Psoas muscle (tissue), 8 donors: Measurements from ENCODE around the gene ZNF544. TPM values are rescaled to one million over a fixed set of nuclear protein-coding genes. Genes with fewer than 3 reads are reported as not detected.

Experiments
- ATAC-seq, 4 donors: fragments of 200-7000 bp; cut with Tn5 transposase; one replicate each; pipeline ENCODE4 v1.9.1; 2020; ENCODE audit warnings: moderate library complexity in 3 of 4, mild to moderate bottlenecking in 2 of 4
- DNase-seq, 2 donors: peaks; one replicate each; pipeline ENCODE4 v3.0.0-alpha.2; 2020
- H3K27ac ChIP-seq: fragments of 200-600 bp; one replicate; pipeline ENCODE4 v1.8.0; 2022
- H3K27me3 ChIP-seq, 3 donors: fragments of 200-600 bp in 1 of 3; one replicate each; pipeline versions ENCODE4 v1.6.1 to v1.8.0; 2013 to 2022; ENCODE audit warnings: low read length in 2 of 3, mild to moderate bottlenecking in 2 of 3, moderate library complexity in 1 of 3; ENCODE audit not compliant: insufficient read depth in 3 of 3
- H3K36me3 ChIP-seq, 2 donors: fragments of 200-600 bp in 1 of 2; one replicate each; pipeline versions ENCODE4 v1.6.1 to v1.8.0; 2013 to 2022; ENCODE audit warnings: low read depth in 1 of 2, mild to moderate bottlenecking in 1 of 2, moderate library complexity in 1 of 2; ENCODE audit not compliant: insufficient read depth in 1 of 2
- H3K4me1 ChIP-seq: fragments of 200-600 bp; one replicate; pipeline ENCODE4 v1.8.0; 2022
- H3K4me3 ChIP-seq: fragments of 200-600 bp; one replicate; pipeline ENCODE4 v1.8.0; 2022; ENCODE audit warnings: mild to moderate bottlenecking
- H3K9me3 ChIP-seq: fragments of 200-600 bp; one replicate; pipeline ENCODE4 v1.8.0; 2022
- CTCF ChIP-seq: fragments of 200-600 bp; IDR thresholded peaks from one replicate; pipeline ENCODE4 v1.8.0; 2022; ENCODE audit warnings: antibody characterized with exemption
- WGBS, 3 donors: extraction: QIAGEN DNeasy Blood & Tissue Kit; methylation state at CpG; one replicate each; pipeline versions ENCODE4 v1.1.6 to v1.1.7; 2013; 5-methylcytosine and 5-hydroxymethylcytosine counted together
- intact Hi-C, 2 donors: fragments of 100-400 bp; cut with DNase I; formaldehyde crosslinking; loops; one replicate each; pipeline versions ENCODE4 v1.11.0 to v1.14.2; 2022
- polyA plus RNA-seq, 3 donors: library from polyadenylated mRNA; stranded (reverse); fragments of 200-250 nt; gene quantifications; one replicate each; pipeline ENCODE4 v1.2.3, GENCODE V29; 2013
- total RNA-seq, 4 donors: library from RNA; stranded (reverse); fragmentation: NEBNext Ultra II Directional in 2 of 4; extraction: Animal tissue kit (Norgen Biotek cat#: 25700) in 2 of 4; gene quantifications; one replicate each; pipeline versions ENCODE4 v1.2.1 to v1.2.4, GENCODE V29; 2021 to 2023
- donor health status: healthy with polysubstance abuse.
- donor health status: DM: no; HTN: no; CAD: no; lungs with moderate emphysema.
- donor health status: Bipolar disorder and iron deficiency.
- donor health status: healthy.
- donor health status: DM: yes; HTN: yes; CAD: no.
- donor health status: DM: no; HTN: no; CAD: no.
- donor health status: DM: no; HTN: no; CAD: no.
- donor health status: DM: yes; HTN: yes; CAD: no.

ZNF544 gene
- total and polyA plus RNA-seq, 7 donors: 2.4 to 15.3 (median 5.1) TPM

DNA sequence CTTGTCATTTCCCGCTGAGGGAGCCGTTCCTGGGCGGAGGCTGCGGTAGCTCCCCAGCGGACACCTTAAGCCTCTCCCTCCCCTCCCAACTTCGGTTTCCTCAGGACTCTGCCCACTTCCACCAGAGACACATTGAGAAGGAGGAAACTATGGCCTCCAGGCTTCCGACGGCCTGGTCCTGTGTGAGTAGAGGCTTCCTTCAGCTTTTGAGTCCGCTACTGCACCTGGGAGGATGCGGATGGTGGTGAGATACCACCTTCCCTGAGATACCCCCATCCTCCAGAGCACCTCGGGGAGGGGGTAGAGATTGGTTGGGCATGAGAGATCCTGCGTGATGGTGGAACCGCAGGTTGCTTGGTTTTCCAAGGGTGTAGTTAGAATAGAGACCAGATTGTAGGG lies 44.9 kb upstream of the ZNF544 start:
- H3K36me3 ChIP-seq: peaks cover 21 to 38% of the 10 kb centered on the region in 2 donors
- intact Hi-C loops: no loop called here

GRCh38 chr19:58196901-58197616 lies 31.7 kb upstream of the ZNF544 start:
- no peak overlapping the region for H3K4me3 ChIP-seq
- H3K4me1 ChIP-seq: no peaks in the 10 kb centered on the region
- no peak for TF ChIP-seq CTCF
- ATAC-seq (no peak), DNase-seq (no peak)
- no peaks in the 10 kb centered on the region for H3K27me3 ChIP-seq
- H3K9me3 ChIP-seq: peaks cover 99% of the 10 kb centered on the region
- WGBS, 3 donors: 71 to 80% (median 78%) methylated on average over 6 of the region's 6 CpGs
- intact Hi-C loops: no loop called here
- H3K36me3 ChIP-seq: peaks cover 46 to 68% of the 10 kb centered on the region in 2 donors
- no peak overlapping the region for H3K27ac ChIP-seq

More for the DNA sequence above, 44.9 kb upstream of the ZNF544 start:
- H3K4me3 ChIP-seq: peak overlapping the region; percentile 98
- H3K27ac ChIP-seq: peak overlapping the region; percentile 98
- WGBS, 3 donors: 19 to 23% (median 21%) methylated on average over 13 of the region's 13 CpGs
- peaks cover 89% of the 10 kb centered on the region for H3K9me3 ChIP-seq
- ATAC-seq (no peak), DNase-seq (no peak)
- H3K27me3 ChIP-seq: no peaks in the 10 kb centered on the region
- no peak for TF ChIP-seq CTCF
- H3K4me1 ChIP-seq: peaks cover 3% of the 10 kb centered on the region

DNA sequence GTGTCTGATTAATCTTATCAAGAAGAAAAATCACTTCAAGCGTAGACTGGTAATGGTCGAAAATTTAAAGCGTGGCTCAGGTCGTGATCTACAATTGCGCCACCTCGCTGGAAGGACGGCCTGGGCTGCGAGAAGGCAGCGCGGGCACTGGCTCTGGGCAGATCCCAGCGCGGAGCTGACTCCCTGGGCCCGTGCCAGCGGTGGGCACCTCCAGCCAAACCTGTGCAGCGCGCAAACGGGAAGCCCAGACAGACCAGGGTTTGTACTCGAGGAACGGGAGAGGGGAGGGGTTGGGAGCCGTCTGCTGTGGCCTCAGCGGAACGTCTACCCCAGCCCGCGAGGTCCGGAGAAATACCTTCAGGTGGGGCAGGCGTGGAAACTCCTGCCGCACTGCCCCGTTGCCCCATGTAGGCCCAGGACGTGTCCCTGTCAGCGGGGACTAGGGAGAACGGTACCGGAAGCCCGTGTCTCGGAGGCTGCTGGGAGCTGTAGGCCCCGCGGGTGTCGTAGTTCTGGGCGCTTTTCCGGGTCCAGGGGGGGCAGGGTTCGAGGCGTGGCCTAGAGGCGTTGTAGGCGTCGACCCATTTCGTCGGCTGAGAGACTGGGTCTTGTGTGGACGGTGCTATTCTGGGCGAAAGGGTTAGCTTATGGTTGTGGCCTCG lies 24.8 kb upstream of the ZNF544 start:
- Histone ChIP-seq H3K4me1 (no peaks in the 10 kb centered on the region), H3K27me3 (peaks cover 0 to 2% (median 0%) of the 10 kb centered on the region in 3 donors), H3K4me3 (no peak overlapping the region), H3K36me3 (peaks cover 37 to 48% of the 10 kb centered on the region in 2 donors), H3K27ac (no peak overlapping the region), H3K9me3 (peaks cover 100% of the 10 kb centered on the region)
- intact Hi-C loops: no loop called here
- no peak for TF ChIP-seq CTCF
- 13 to 19% (median 14%) methylated on average over 49 of the region's 49 CpGs for WGBS, 3 donors
- ATAC-seq: peak in 1 of 4 donors; percentile 31
- no peak for DNase-seq

GRCh38 chr19:58204566-58204965 lies 24.1 kb upstream of the ZNF544 start:
- no peak overlapping the region for H3K4me3 ChIP-seq
- no peak overlapping the region for H3K27ac ChIP-seq
- no peak for DNase-seq
- no peaks in the 10 kb centered on the region for H3K4me1 ChIP-seq
- no peak for ATAC-seq
- H3K9me3 ChIP-seq: peaks cover 100% of the 10 kb centered on the region
- H3K27me3 ChIP-seq: peaks cover 0 to 2% (median 0%) of the 10 kb centered on the region in 3 donors
- intact Hi-C loops: no loop called here
- WGBS, 3 donors: 25 to 39% (median 26%) methylated on average over 15 of the region's 15 CpGs
- no peak for TF ChIP-seq CTCF
- H3K36me3 ChIP-seq: peaks cover 39 to 54% of the 10 kb centered on the region in 2 donors
